ENCODE data around the gene PCYOX1L.

Gene PCYOX1L

DNA sequence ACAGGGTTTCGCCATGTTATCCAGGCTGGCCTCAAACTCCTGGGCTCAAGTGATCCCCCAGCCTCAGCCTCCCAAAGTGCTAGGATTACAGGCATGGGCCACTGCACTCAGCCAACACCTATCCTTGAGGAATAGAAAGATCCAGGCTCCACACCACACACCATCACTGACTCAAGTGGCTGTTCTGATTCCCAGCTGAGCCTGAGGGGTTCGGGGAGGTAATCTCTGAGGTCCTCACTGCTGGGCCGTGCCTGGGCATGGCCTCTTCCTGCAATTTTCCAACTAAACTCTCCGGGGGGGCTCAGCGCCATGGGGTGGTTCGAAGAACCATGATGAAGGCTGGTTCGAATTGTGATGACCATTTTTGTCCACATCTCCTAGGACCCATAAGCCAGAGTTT lies 52.2 kb downstream of the PCYOX1L start:
- no peak for DNase-seq (ENCODE audit: low read depth)
- TF ChIP-seq, protein P1, sequence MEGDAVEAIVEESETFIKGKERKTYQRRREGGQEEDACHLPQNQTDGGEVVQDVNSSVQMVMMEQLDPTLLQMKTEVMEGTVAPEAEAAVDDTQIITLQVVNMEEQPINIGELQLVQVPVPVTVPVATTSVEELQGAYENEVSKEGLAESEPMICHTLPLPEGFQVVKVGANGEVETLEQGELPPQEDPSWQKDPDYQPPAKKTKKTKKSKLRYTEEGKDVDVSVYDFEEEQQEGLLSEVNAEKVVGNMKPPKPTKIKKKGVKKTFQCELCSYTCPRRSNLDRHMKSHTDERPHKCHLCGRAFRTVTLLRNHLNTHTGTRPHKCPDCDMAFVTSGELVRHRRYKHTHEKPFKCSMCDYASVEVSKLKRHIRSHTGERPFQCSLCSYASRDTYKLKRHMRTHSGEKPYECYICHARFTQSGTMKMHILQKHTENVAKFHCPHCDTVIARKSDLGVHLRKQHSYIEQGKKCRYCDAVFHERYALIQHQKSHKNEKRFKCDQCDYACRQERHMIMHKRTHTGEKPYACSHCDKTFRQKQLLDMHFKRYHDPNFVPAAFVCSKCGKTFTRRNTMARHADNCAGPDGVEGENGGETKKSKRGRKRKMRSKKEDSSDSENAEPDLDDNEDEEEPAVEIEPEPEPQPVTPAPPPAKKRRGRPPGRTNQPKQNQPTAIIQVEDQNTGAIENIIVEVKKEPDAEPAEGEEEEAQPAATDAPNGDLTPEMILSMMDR (IDR thresholded peaks at IDR 0.05; ENCODE audit: low read depth, low read length, missing control alignments), result no peak
- no peak overlapping the region for H3K4me3 ChIP-seq (ENCODE audit: low read depth, low read length)

DNA sequence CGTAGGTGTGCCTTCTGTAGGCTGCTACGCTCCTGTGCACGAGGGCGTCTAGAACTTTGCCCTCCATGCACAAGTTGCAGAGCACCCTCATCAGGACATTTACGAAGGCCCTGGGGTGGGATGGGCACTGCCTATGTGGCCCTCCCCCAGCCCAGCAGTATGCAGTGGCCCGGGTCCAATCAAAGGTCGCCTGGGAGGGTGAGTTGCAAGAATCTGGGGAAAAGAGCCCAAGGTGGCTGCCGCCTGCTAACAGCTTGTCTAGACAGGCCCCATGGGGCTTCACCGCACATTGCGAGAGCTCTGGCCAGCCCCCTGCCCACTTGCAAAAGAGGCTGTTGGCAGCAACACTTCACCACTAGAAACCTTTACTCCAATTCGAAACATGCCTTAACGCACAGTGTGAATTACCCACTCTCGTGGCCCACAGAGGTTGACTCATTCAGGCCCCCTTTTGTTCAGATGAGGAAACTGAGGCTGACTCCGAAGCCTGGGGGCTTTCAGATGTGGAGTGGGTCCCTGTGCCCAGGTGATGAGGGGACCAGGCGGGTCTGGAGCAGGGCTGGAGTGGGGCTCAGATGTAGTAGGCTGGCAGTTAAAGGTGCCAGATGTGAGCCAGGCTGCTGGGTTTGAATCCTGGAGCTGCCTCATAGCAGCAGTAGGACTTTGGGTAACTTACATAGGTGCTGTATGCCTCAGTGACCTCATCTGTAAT lies 53.0 kb downstream of the PCYOX1L start:
- H3K4me3 ChIP-seq (ENCODE audit: low read depth, low read length), result no peak overlapping the region
- TF ChIP-seq, protein P1 (IDR thresholded peaks at IDR 0.05; ENCODE audit: low read depth, low read length, missing control alignments), result no peak
- DNase-seq (ENCODE audit: low read depth), result no peak

DNA sequence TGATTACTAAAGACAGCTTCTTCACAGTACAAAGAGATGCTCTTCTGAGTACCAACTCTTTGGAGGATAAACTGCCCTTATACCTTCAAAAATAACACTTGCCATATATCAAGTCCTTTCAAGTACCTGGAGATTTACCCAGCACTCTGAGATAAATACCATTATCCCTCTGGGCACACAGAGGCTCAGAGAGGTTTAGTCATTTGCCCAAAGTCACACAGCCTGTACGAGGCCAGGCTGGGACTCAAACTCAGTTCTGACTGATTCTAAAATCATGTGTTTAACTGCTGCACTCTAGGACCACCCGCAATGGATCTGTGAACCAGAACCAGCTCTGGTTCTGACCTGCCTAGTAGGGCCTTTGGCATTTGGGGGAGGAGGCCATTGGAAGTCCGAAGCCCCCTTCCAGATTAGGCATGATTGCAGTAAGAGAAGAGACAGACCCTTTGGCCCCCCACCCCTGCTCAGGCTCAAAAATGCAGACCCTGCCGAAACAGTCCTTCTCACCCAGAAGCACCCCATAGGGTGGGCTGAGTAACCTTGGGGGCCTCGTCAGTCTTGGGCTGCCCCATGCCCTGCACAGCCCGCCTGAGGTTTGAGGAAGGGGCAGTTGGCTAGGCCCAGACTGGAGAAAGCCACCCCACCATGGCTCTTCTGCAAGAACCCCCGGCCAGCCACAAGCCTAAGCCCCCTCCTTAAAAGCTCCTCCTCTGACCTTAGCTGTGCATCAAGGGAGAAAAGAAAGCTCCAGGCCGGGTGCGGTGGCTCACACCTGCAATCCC lies 54.1 kb downstream of the PCYOX1L start:
- DNase-seq (ENCODE audit: low read depth), result no peak
- TF ChIP-seq, protein P1 (IDR thresholded peaks at IDR 0.05; ENCODE audit: low read depth, low read length, missing control alignments), result no peak
- H3K4me3 ChIP-seq (ENCODE audit: low read depth, low read length), result no peak overlapping the region

DNA sequence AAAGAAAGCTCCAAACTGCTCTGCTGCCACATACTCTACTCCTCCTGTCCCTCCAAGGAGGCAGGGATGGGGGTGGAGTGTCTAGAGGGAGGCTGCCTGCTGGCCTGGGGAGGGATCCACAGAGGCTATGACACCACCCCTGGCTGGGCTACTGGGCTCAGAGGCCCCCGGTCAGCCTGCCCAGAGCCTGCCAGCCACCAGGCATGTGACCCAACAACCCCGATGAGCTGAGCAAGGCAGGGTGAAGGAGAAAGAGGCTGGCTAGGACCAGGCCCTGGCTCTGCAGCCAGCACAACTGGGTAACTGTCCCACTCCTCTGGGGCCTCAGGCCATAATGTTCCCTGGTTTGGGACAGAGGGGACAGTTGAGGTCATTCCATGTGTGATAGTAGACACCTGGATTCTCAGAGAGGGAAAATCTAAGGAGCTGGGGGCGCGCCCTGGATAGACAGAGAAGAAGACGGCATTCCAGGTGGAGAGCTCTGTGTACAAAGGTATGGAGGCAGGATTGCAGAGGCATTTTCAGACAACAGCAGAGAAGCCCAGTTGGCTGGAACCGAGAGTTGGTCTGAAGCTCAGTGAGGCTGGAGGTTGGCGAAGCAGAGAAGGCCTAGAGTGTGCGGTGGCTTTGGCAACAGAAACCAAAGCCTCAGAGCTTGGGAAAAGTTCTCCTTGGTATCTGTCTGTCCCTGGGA lies 55.1 kb downstream of the PCYOX1L start:
- H3K4me3 ChIP-seq (ENCODE audit: low read depth, low read length), result no peak overlapping the region
- no peak for DNase-seq (ENCODE audit: low read depth)
- TF ChIP-seq, protein P1 (IDR thresholded peaks at IDR 0.05; ENCODE audit: low read depth, low read length, missing control alignments), result no peak

DNA sequence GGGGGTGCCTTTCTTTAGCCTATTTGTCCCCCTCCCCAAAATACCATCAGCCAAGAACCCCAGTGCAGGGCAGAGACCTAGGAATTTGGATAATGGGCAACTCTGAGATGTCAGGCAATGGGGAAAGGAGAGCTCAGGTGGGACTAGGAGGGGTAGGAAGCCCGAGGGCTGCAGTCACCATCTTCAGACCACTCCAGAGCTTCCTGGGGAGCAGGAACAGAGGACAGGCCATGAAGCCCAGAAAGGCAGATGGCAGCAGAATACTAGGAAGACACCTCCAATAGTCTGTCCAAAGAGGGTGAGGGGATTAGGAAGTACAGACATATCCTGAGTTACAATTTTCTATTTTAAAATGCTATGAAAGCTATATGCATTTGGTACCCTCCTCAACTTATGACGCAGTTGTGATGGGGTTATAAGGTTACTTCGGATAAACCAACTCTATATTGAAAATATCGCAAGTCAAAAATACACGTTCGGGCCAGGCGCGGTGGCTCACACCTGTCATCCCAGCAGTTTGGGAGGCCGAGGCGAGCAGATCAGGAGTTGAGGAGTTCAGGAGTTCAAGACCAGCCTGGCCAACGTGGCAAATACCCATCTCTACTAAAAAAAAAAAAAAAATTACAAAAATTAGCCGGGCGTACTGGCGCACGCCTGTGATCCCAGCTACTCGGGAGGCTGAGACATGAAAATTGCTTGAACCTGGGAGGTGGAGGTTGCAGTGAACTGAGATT lies 55.8 kb downstream of the PCYOX1L start:
- DNase-seq (ENCODE audit: low read depth), result no peak

More for the DNA sequence above, 55.8 kb downstream of the PCYOX1L start:
- TF ChIP-seq, protein P1 (IDR thresholded peaks at IDR 0.05; ENCODE audit: low read depth, low read length, missing control alignments), result no peak
- no peak overlapping the region for H3K4me3 ChIP-seq (ENCODE audit: low read depth, low read length)
